Glutamatergic neuron (in vitro differentiated cells): ENCODE measurements around the gene JPH3. TPM values are rescaled to one million over a fixed set of nuclear protein-coding genes. Genes with fewer than 3 reads are reported as not detected.

ENCODE experiments used
- DNase-seq: peaks from one replicate; pipeline ENCODE4 v3.0.0; 2022
- H3K27ac Mint-ChIP-seq: one replicate; pipeline ENCODE4 v1.8.0; 2020; ENCODE audit warnings: mild to moderate bottlenecking, mixed read lengths, inconsistent platforms; ENCODE audit not compliant: unreplicated experiment
- H3K27me3 Mint-ChIP-seq: one replicate; pipeline ENCODE4 v1.8.0; 2020; ENCODE audit warnings: mild to moderate bottlenecking, moderate library complexity, mixed read lengths, inconsistent platforms; ENCODE audit not compliant: unreplicated experiment
- H3K36me3 Mint-ChIP-seq: one replicate; pipeline ENCODE4 v1.8.0; 2020; ENCODE audit warnings: mild to moderate bottlenecking, mixed read lengths, inconsistent platforms; ENCODE audit not compliant: unreplicated experiment
- H3K4me1 Mint-ChIP-seq: one replicate; pipeline ENCODE4 v1.8.0; 2020; ENCODE audit warnings: mild to moderate bottlenecking, low read depth, mixed read lengths, inconsistent platforms; ENCODE audit not compliant: unreplicated experiment
- H3K4me3 Mint-ChIP-seq: one replicate; pipeline ENCODE4 v1.8.0; 2020; ENCODE audit warnings: mild to moderate bottlenecking, mixed read lengths, inconsistent platforms; ENCODE audit not compliant: unreplicated experiment
- H3K9me3 Mint-ChIP-seq: one replicate; pipeline ENCODE4 v1.8.0; 2020; ENCODE audit warnings: mild to moderate bottlenecking, moderate library complexity, mixed read lengths, inconsistent platforms; ENCODE audit not compliant: unreplicated experiment
- CTCF ChIP-seq: fragments of 200-600 bp; sonication (generic); IDR thresholded peaks from one replicate; pipeline ENCODE4 v1.5.0; 2021; ENCODE audit not compliant: partially characterized antibody, unreplicated experiment
- total RNA-seq: library from RNA; stranded (reverse); fragmentation: NEBNext Ultra II Directional; extraction: Animal tissue kit (Norgen Biotek cat#: 25700); gene quantifications from one replicate; pipeline ENCODE4 v1.2.1, GENCODE V29; 2021; ENCODE audit not compliant: unreplicated experiment

JPH3 gene
- total RNA-seq, 1 donor from 2014 or later = 10.5 TPM

DNA sequence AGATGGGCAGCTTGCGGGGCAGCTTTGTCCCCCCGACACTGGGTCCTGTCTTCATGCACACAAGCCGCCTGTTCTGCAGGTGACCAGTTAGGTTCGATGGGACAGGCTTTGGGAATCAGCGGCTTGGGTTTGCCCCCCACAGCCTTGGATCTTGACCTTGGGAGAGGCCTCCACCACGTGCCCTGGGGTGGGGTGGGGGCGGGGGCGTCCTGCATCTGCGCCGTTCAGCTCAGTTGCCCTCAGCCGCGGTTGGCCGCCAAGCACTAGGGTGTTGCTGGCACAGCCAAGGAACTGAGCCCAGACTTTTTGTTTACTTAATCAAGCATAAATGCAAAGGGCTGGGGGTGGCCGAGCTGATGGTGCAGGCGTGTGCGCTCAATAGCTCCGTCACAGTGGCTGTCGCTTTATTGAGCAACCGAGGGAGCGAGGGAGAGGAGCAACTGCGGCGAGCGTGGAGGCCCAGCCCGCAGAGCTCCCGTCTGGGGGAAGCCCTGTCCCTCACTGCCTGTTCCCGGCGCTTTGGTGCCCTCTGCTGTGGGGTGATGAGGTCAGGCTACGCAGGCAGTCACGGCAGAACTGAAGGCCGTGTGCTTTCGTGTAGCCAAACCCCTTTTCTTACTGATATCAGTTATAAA lies 33.9 kb downstream of the JPH3 start:
- peak; percentile 63 for TF ChIP-seq CTCF
- H3K4me3 Mint-ChIP-seq = no peak overlapping the region
- no peaks in the 10 kb centered on the region for H3K4me1 Mint-ChIP-seq
- DNase-seq = peak; percentile 93
- H3K36me3 Mint-ChIP-seq = peaks cover 7% of the 10 kb centered on the region
- H3K9me3 Mint-ChIP-seq = no peaks in the 10 kb centered on the region
- H3K27me3 Mint-ChIP-seq = no peaks in the 10 kb centered on the region
- H3K27ac Mint-ChIP-seq = no peak overlapping the region

GRCh38 chr16:87636741-87637140 lies 34.4 kb downstream of the JPH3 start:
- Mint-ChIP-seq H3K9me3 (no peaks in the 10 kb centered on the region), H3K27me3 (no peaks in the 10 kb centered on the region), H3K4me3 (no peak overlapping the region), H3K4me1 (peaks cover 3% of the 10 kb centered on the region), H3K27ac (no peak overlapping the region), H3K36me3 (peaks cover 1% of the 10 kb centered on the region)
- TF ChIP-seq CTCF = peak; percentile 5
- no peak for DNase-seq

- H3K27me3 Mint-ChIP-seq = no peaks in the 10 kb centered on the region
- H3K9me3 Mint-ChIP-seq = no peaks in the 10 kb centered on the region
- no peak overlapping the region for H3K27ac Mint-ChIP-seq
- DNase-seq = no peak
- H3K4me3 Mint-ChIP-seq = no peak overlapping the region
- H3K4me1 Mint-ChIP-seq = peaks cover 3% of the 10 kb centered on the region
- H3K36me3 Mint-ChIP-seq = no peaks in the 10 kb centered on the region
- TF ChIP-seq CTCF = no peak
Measured at GRCh38 chr16:87637357-87637756, 35.0 kb downstream of the JPH3 start.

DNA sequence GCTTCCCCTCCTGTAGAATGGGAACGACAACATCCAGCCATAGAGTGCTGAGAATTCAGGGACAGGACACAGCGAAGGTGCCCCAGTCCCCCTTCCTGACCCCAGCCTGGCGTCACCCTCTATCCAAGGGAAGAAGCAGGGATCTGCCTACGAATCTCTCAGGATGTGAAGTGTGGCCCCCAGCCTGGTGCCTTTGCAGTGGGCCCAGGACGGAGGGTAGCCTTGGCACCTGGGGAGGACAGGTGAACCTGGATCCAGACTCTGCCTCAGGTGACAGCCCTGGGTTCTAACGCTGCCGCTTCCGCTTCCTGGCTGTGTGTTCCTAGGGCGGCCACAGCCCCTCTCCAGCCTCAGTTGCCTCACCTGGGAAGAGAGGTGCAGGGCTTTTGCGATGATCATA lies 36.4 kb downstream of the JPH3 start:
- Mint-ChIP-seq H3K9me3 (no peaks in the 10 kb centered on the region), H3K36me3 (no peaks in the 10 kb centered on the region), H3K27ac (no peak overlapping the region), H3K27me3 (no peaks in the 10 kb centered on the region), H3K4me1 (peaks cover 3% of the 10 kb centered on the region), H3K4me3 (no peak overlapping the region)
- TF ChIP-seq CTCF = no peak
- no peak for DNase-seq

GRCh38 chr16:87641721-87642120 lies 39.4 kb downstream of the JPH3 start:
- TF ChIP-seq CTCF = no peak
- no peak for DNase-seq
- H3K27me3 Mint-ChIP-seq = no peaks in the 10 kb centered on the region
- H3K4me1 Mint-ChIP-seq = peaks cover 3% of the 10 kb centered on the region
- H3K27ac Mint-ChIP-seq = no peak overlapping the region
- H3K4me3 Mint-ChIP-seq = no peak overlapping the region
- no peaks in the 10 kb centered on the region for H3K9me3 Mint-ChIP-seq
- H3K36me3 Mint-ChIP-seq = no peaks in the 10 kb centered on the region
